A673 (cell line): ENCODE results near the gene ZAR1L.

Experiments used
- CTCF ChIP-seq: fragments of 300-800, 200-600 bp; sonication (generic); conservative IDR thresholded peaks from 2 replicates; pipeline ENCODE4 v1.5.1; 2017; ENCODE audit warnings: low read depth, mild to moderate bottlenecking, antibody characterized with exemption, low read length, moderate library complexity, mixed read lengths
- EZH2 ChIP-seq: fragments of 200-600 bp; sonication (generic); IDR thresholded peaks from 2 replicates; pipeline ENCODE4 v1.6.1; 2017; ENCODE audit warnings: borderline replicate concordance, low read depth, mild to moderate bottlenecking, mixed read lengths, antibody characterized with exemption, low read length; ENCODE audit not compliant: poor library complexity, severe bottlenecking

DNA sequence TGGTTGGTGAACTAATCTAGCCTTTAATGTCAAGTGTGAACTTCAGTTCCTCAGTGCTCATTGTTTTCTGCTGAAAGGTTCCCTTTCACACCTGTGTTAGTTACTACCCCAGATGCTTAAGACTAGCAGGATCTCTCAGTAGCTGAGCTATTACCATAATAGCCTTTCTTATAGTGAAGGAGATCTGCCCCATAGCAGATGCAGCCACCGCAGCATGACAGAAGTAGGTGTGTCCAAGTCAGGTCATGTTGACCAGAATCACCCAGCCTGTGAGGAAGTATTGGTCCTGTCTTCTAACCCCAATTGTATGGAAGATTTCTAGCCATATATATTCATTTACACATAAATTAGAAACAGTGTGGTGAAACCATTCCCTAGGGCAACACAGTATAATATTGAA, 37.3 kb downstream of the ZAR1L start:
- TF ChIP-seq CTCF (no peak), EZH2 (no peak)
